B cell (primary cell): ENCODE measurements around the gene CXCR6. TPM values are rescaled to one million over a fixed set of nuclear protein-coding genes. Genes with fewer than 3 reads are reported as not detected.

Source experiments
- ATAC-seq: fragments of 200-7000 bp; cut with Tn5 transposase; one replicate; pipeline ENCODE4 v1.10.0; 2021; ENCODE audit warnings: low read depth, mild to moderate bottlenecking, moderate number of reproducible peaks, moderate library complexity
- CTCF ChIA-PET: fragments of 350-600 bp; sonication (Branson Sonifier 250); formaldehyde crosslinking; loops from one replicate; lab custom pipeline; 2021; ENCODE audit warnings: antibody characterized with exemption, inconsistent platforms; lab: Charles Lee
- POLR2A ChIA-PET: fragments of 350-600 bp; sonication (Branson Sonifier 250); formaldehyde crosslinking; loops from one replicate; lab custom pipeline; 2021; ENCODE audit warnings: antibody characterized with exemption; lab: Charles Lee
- DNase-seq: peaks from one replicate; pipeline ENCODE4 v3.0.0; 2013
- H2AFZ ChIP-seq: 2 replicates; pipeline ENCODE4 v1.6.1; 2012; ENCODE audit warnings: mild to moderate bottlenecking, low read depth, low read length; ENCODE audit not compliant: insufficient read depth, poor library complexity, severe bottlenecking
- H3K27ac ChIP-seq, 2 donors: 1 replicate in 1 of 2; 2 replicates in 1 of 2; pipeline ENCODE4 v1.5.1; 2012 to 2013; ENCODE audit warnings: low read length in 2 of 2, mild to moderate bottlenecking in 2 of 2, moderate library complexity in 1 of 2
- H3K27me3 ChIP-seq, 4 experiments: fragments of 200-600 bp in 1 of 4; sonication (generic) in 1 of 4; replicated peaks in 1 of 4; 1 replicate in 2 of 4; 2 replicates in 2 of 4; pipeline versions ENCODE4 v1.6.1 to v1.7.0; 2013 to 2016; ENCODE audit warnings: low read length in 3 of 4, mild to moderate bottlenecking in 2 of 4, mixed read lengths in 1 of 4, moderate library complexity in 1 of 4; ENCODE audit not compliant: insufficient read depth in 4 of 4, control insufficient read depth in 3 of 4; ENCODE audit errors: control extremely low read depth in 1 of 4
- H3K36me3 ChIP-seq, 2 experiments: replicated peaks in 1 of 2; 1 replicate in 1 of 2; 2 replicates in 1 of 2; pipeline versions ENCODE4 v1.6.1 to v1.7.1; 2013; ENCODE audit warnings: low read length in 1 of 2; ENCODE audit not compliant: insufficient read depth in 2 of 2, control insufficient read depth in 1 of 2; ENCODE audit errors: control extremely low read depth in 1 of 2, extremely low read depth in 1 of 2
- H3K4me1 ChIP-seq, 2 donors: fragments of 200-600 bp in 1 of 2; sonication (generic) in 1 of 2; 1 replicate in 1 of 2; 2 replicates in 1 of 2; pipeline versions ENCODE4 v1.5.1 to v1.6.1; 2013 to 2017; ENCODE audit warnings: low read length in 2 of 2; ENCODE audit not compliant: control insufficient read depth in 2 of 2, insufficient read depth in 2 of 2
- H3K4me2 ChIP-seq: replicated peaks from 2 replicates; pipeline ENCODE3; 2012; ENCODE audit warnings: mild to moderate bottlenecking, low read depth, low read length; ENCODE audit not compliant: poor library complexity, severe bottlenecking
- H3K4me3 ChIP-seq, 5 experiments: fragments of 200-600 bp in 1 of 5; sonication (generic) in 1 of 5; 1 replicate in 3 of 5; 2 replicates in 2 of 5; pipeline versions ENCODE4 v1.5.1 to v1.7.0; 2011 to 2016; ENCODE audit warnings: low read length in 4 of 5, mild to moderate bottlenecking in 4 of 5, low read depth in 2 of 5, control low read depth in 1 of 5, moderate library complexity in 1 of 5; ENCODE audit not compliant: insufficient read depth in 1 of 5; ENCODE audit errors: control extremely low read depth in 1 of 5, extremely low read depth in 1 of 5
- H3K79me2 ChIP-seq: fragments of 200-600 bp; sonication (generic); one replicate; pipeline ENCODE4 v1.6.0; 2016; ENCODE audit warnings: low read length; ENCODE audit not compliant: control insufficient read depth, insufficient read depth
- H3K9ac ChIP-seq: fragments of 200-600 bp; sonication (generic); 2 replicates; pipeline ENCODE4 v1.6.1; 2017; ENCODE audit warnings: mild to moderate bottlenecking, low read length, moderate library complexity
- H3K9me3 ChIP-seq, 3 donors: one replicate each; pipeline versions ENCODE4 v1.6.1 to v1.7.1; 2013; ENCODE audit warnings: low read length in 2 of 3; ENCODE audit not compliant: control insufficient read depth in 2 of 3, insufficient read depth in 1 of 3; ENCODE audit errors: control extremely low read depth in 1 of 3
- H4K20me1 ChIP-seq: 2 replicates; pipeline ENCODE4 v1.6.0; 2012; ENCODE audit warnings: mild to moderate bottlenecking, low read length; ENCODE audit not compliant: insufficient read depth, control insufficient read depth, poor library complexity, severe bottlenecking
- H3K27ac Mint-ChIP-seq: one replicate; pipeline ENCODE4 v1.8.0; 2021; ENCODE audit warnings: mixed read lengths
- H3K27me3 Mint-ChIP-seq: one replicate; pipeline ENCODE4 v1.8.0; 2021; ENCODE audit warnings: mixed read lengths
- H3K4me1 Mint-ChIP-seq: one replicate; pipeline ENCODE4 v1.8.0; 2021; ENCODE audit warnings: mixed read lengths
- H3K4me3 Mint-ChIP-seq: one replicate; pipeline ENCODE4 v1.8.0; 2021; ENCODE audit warnings: mixed read lengths
- H3K9me3 Mint-ChIP-seq: one replicate; pipeline ENCODE4 v1.8.0; 2022; ENCODE audit warnings: mixed read lengths; ENCODE audit not compliant: insufficient read depth
- CTCF ChIP-seq: fragments of 200-600 bp; IDR thresholded peaks from one replicate; pipeline ENCODE4 v1.8.0; 2022; ENCODE audit warnings: antibody characterized with exemption, mild to moderate bottlenecking
- EZH2 ChIP-seq: IDR thresholded peaks from 2 replicates; pipeline ENCODE4 v1.6.1; 2012; ENCODE audit warnings: borderline replicate concordance, low read depth, mild to moderate bottlenecking, moderate library complexity, low read length; ENCODE audit not compliant: insufficient read depth, poor library complexity, severe bottlenecking
- WGBS: methylation state at CpG from one replicate; pipeline ENCODE4 v1.1.5; 2013; ENCODE audit warnings: missing lambda C conversion rate; ENCODE audit not compliant: insufficient coverage; 5-methylcytosine and 5-hydroxymethylcytosine counted together
- intact Hi-C: fragments of 100-400 bp; cut with micrococcal nuclease; formaldehyde crosslinking; loops from one replicate; pipeline ENCODE4 v1.10.0; 2022
- polyA plus RNA-seq: library from polyadenylated mRNA; depleted of rRNA; stranded (reverse); fragments of >200 nt; gene quantifications from 2 replicates; pipeline ENCODE4 v1.2.3, GENCODE V29; 2012
- total RNA-seq, 2 donors: library from RNA; stranded (reverse); fragments of 120-200 nt in 1 of 2; gene quantifications; 1 replicate in 1 of 2; 2 replicates in 1 of 2; pipeline versions ENCODE4 v1.2.3 to v1.2.4, GENCODE V29; 2013 to 2022

CXCR6 gene
- total and polyA plus RNA-seq, 2 donors (not counting 1 experiment from before 2014, with no cell fraction given): not detected

DNA sequence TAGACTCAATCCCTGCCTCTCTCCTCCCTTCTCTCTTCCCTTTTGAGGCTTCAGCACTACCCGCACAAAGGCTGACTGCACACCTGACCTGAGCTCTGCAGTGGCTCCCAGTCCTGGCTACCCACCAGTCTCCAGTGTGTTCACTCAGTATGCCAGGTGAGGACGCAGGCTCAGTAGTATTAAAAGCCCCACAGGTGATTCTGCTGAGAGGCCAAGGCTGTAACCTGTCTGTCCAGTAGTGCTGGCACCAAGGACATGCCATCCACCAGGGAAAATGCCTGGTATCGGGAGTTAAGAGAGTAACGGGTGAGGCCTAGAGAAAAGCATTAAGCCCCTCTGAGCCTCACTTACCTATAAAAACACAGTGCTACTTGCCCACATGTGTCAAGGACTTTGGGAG lies 31.4 kb downstream of the CXCR6 start:
- Histone ChIP-seq H2AFZ (no peak overlapping the region), H3K36me3 (peaks cover 8 to 58% of the 10 kb centered on the region in 2 experiments)

GRCh38 chr3:45975686-45976085 lies 32.4 kb downstream of the CXCR6 start:
- Histone ChIP-seq H3K36me3 (peaks cover 8 to 55% of the 10 kb centered on the region in 2 experiments), H3K27ac (no peak overlapping the region), H3K9ac (no peak overlapping the region), H3K4me1 (peaks cover 7 to 11% of the 10 kb centered on the region in 2 donors), H3K4me2 (no peak overlapping the region), H3K79me2 (no peaks in the 10 kb centered on the region), H2AFZ (no peak overlapping the region), H4K20me1 (no peaks in the 10 kb centered on the region), H3K4me3 (no peak overlapping the region), H3K27me3 (no peaks in the 10 kb centered on the region), H3K9me3 (no peaks in the 10 kb centered on the region)
- intact Hi-C loops: no loop called here
- DNase-seq (no peak), ATAC-seq (no peak)
- POLR2A ChIA-PET: no interaction called here
- H3K27ac Mint-ChIP-seq: no peak overlapping the region
- WGBS: no CpG with 5 or more reads among the region's 5 CpGs
- no peaks in the 10 kb centered on the region for H3K27me3 Mint-ChIP-seq
- CTCF ChIA-PET: interaction anchor here (0.6 to 1.7 kb wide), 2 partner anchors 101 to 466 kb away, joined by 3 to 4 read pairs; no protein-coding TSS in a partner anchor
- TF ChIP-seq EZH2: no peak
- no peak for TF ChIP-seq CTCF
- no peak overlapping the region for H3K4me3 Mint-ChIP-seq
- H3K4me1 Mint-ChIP-seq: peaks cover 18% of the 10 kb centered on the region
- H3K9me3 Mint-ChIP-seq: no peaks in the 10 kb centered on the region

More for the DNA sequence above, 31.4 kb downstream of the CXCR6 start:
- H3K4me3 ChIP-seq: no peak overlapping the region
- Mint-ChIP-seq H3K9me3 (no peaks in the 10 kb centered on the region), H3K4me3 (no peak overlapping the region), H3K27me3 (no peaks in the 10 kb centered on the region), H3K4me1 (peaks cover 18% of the 10 kb centered on the region), H3K27ac (peak overlapping the region; percentile 60)
- TF ChIP-seq EZH2 (no peak), CTCF (no peak)
- H3K27me3 ChIP-seq: no peaks in the 10 kb centered on the region
- peaks cover 7 to 11% of the 10 kb centered on the region in 2 donors for H3K4me1 ChIP-seq
- ChIA-PET CTCF (interaction anchor here (1.7 kb wide), 1 partner anchor 102 kb away, joined by 4 read pairs; no protein-coding TSS in a partner anchor), POLR2A (no interaction called here)
- WGBS: 84% methylated on average over 2 of the region's 4 CpGs
- no peak overlapping the region for H3K4me2 ChIP-seq
- intact Hi-C loops: no loop called here
- no peaks in the 10 kb centered on the region for H4K20me1 ChIP-seq
- H3K9me3 ChIP-seq: no peaks in the 10 kb centered on the region
- H3K27ac ChIP-seq: no peak overlapping the region
- no peaks in the 10 kb centered on the region for H3K79me2 ChIP-seq
- DNase-seq (no peak), ATAC-seq (no peak)
- H3K9ac ChIP-seq: no peak overlapping the region
